ENCODE results near the gene MGST2. TPM values are rescaled to one million over a fixed set of nuclear protein-coding genes. Genes with fewer than 3 reads are reported as not detected.

Gene MGST2
- total RNA-seq, 1 experiment from 2014 or later = 14.9 TPM

- TF ChIP-seq ZBTB43 (CRISPR knock-in tag; IDR thresholded peaks at IDR 0.05) = no peak
- no peak for TF ChIP-seq ZNF512 (CRISPR knock-in tag; IDR thresholded peaks at IDR 0.05; ENCODE audit: borderline replicate concordance)
- TF ChIP-seq ZNF416 (CRISPR knock-in tag; IDR thresholded peaks at IDR 0.05) = no peak
- no peak for TF ChIP-seq ATF6 (CRISPR knock-in tag; IDR thresholded peaks at IDR 0.05)
- TF ChIP-seq CREB1 (CRISPR knock-in tag; IDR thresholded peaks at IDR 0.05) = no peak
Measured at GRCh38 chr4:139672732-139673131, 7.1 kb downstream of the MGST2 start (continued).

GRCh38 chr4:139674875-139675550 lies 9.4 kb downstream of the MGST2 start:
- ChIA-PET CTCF (interaction anchor here (4.1 kb wide), 1 partner anchor 18 kb away, joined by 24 read pairs; no protein-coding TSS in a partner anchor), POLR2A (no interaction called here)
- no peaks in the 10 kb centered on the region for H3K27me3 Mint-ChIP-seq (ENCODE audit: low read depth)
- DNase-seq (ENCODE audit: low spot score) (no peak), ATAC-seq (no peak)
- H3K4me3 Mint-ChIP-seq = no peak overlapping the region
- H3K4me1 Mint-ChIP-seq = peaks cover 24% of the 10 kb centered on the region
- H3K27ac Mint-ChIP-seq = no peak overlapping the region
- no peak for TF ChIP-seq CTCF (IDR thresholded peaks at IDR 0.05)
- TF ChIP-seq ZNF532 (CRISPR knock-in tag; IDR thresholded peaks at IDR 0.05; ENCODE audit: borderline replicate concordance) = no peak
- no peak for TF ChIP-seq ZNF512 (CRISPR knock-in tag; IDR thresholded peaks at IDR 0.05; ENCODE audit: borderline replicate concordance)
- no peak for TF ChIP-seq OVOL2 (CRISPR knock-in tag; IDR thresholded peaks at IDR 0.05; ENCODE audit: borderline replicate concordance)
- no peak for TF ChIP-seq IRF1 (CRISPR knock-in tag; IDR thresholded peaks at IDR 0.05)
- no peak for TF ChIP-seq TEAD1 (CRISPR knock-in tag; IDR thresholded peaks at IDR 0.05)
- TF ChIP-seq NFYB (CRISPR knock-in tag; conservative IDR thresholded peaks at IDR 0.05; ENCODE audit: low read depth) = no peak
- peaks cover 9% of the 10 kb centered on the region for H3K9me3 Mint-ChIP-seq
- peaks cover 14% of the 10 kb centered on the region for H3K36me3 Mint-ChIP-seq
